Lung (tissue), 12 donors: ENCODE results near the gene CFAP43. TPM values are rescaled to one million over a fixed set of nuclear protein-coding genes. Genes with fewer than 3 reads are reported as not detected.

Experiments
- ATAC-seq: fragments of 200-7000 bp; cut with Tn5 transposase; one replicate; pipeline ENCODE4 v1.9.1; 2020; ENCODE audit warnings: moderate number of reproducible peaks; ENCODE audit not compliant: insufficient read depth, low FRiP score
- DNase-seq, 3 donors: peaks; one replicate each; pipeline ENCODE4 v3.0.0-alpha.2; 2013 to 2017
- H3K27ac ChIP-seq, 2 donors: one replicate each; pipeline ENCODE4 v1.5.1; 2013; ENCODE audit warnings: mild to moderate bottlenecking in 2 of 2, moderate library complexity in 2 of 2, control low read depth in 1 of 2, inconsistent platforms in 1 of 2, low read depth in 1 of 2, low read length in 1 of 2
- H3K27me3 ChIP-seq, 3 donors: one replicate each; pipeline ENCODE4 v1.5.1; 2013; ENCODE audit warnings: low read length in 2 of 3; ENCODE audit not compliant: control insufficient read depth in 3 of 3, insufficient read depth in 3 of 3
- H3K36me3 ChIP-seq, 4 donors: one replicate each; pipeline ENCODE4 v1.5.1; 2013; ENCODE audit warnings: low read length in 4 of 4, mild to moderate bottlenecking in 1 of 4, moderate library complexity in 1 of 4; ENCODE audit not compliant: control insufficient read depth in 4 of 4, insufficient read depth in 4 of 4
- H3K4me1 ChIP-seq, 5 donors: one replicate each; pipeline ENCODE4 v1.5.1; 2013; ENCODE audit warnings: low read length in 5 of 5, mild to moderate bottlenecking in 2 of 5, moderate library complexity in 1 of 5; ENCODE audit not compliant: control insufficient read depth in 5 of 5, insufficient read depth in 5 of 5
- H3K4me3 ChIP-seq: one replicate; pipeline ENCODE4 v1.5.1; 2013; ENCODE audit warnings: mild to moderate bottlenecking, control low read depth, moderate library complexity
- H3K9ac ChIP-seq, 2 donors: one replicate each; pipeline ENCODE4 v1.5.1; 2013; ENCODE audit warnings: low read length in 2 of 2, control low read depth in 1 of 2; ENCODE audit not compliant: insufficient read depth in 1 of 2
- H3K9me3 ChIP-seq, 4 donors: one replicate each; pipeline ENCODE4 v1.5.1; 2013; ENCODE audit warnings: low read length in 3 of 4, mild to moderate bottlenecking in 1 of 4, moderate library complexity in 1 of 4; ENCODE audit not compliant: control insufficient read depth in 4 of 4, insufficient read depth in 3 of 4
- WGBS, 2 donors: extraction: QIAGEN DNeasy Blood & Tissue Kit; methylation state at CpG; one replicate each; pipeline ENCODE4 v1.1.7; 2013; 5-methylcytosine and 5-hydroxymethylcytosine counted together
- polyA plus RNA-seq, 2 donors: library from polyadenylated mRNA; stranded (reverse); fragments of 200-250 nt; gene quantifications; one replicate each; pipeline ENCODE4 v1.2.1, GENCODE V29; 2013
- total RNA-seq, 2 donors: library from RNA; depleted of rRNA in 1 of 2; stranded (reverse); fragments of >200 nt in 1 of 2; gene quantifications; one replicate each; pipeline ENCODE4 v1.2.1, GENCODE V29; 2014 to 2021
- TF ChIP-seq, protein P1 (sequence below): IDR thresholded peaks from 2 replicates; pipeline ENCODE4 v1.5.1; 2012; ENCODE audit warnings: mild to moderate bottlenecking; ENCODE audit errors: control extremely low read depth, extremely low read depth
- donor health status: control.
- donor health status: control.
- donor health status: Bipolar disorder and iron deficiency.
- donor health status: healthy.
- donor health status: DM: yes; HTN: yes; CAD: no.

The CFAP43 gene
- total and polyA plus RNA-seq, 4 donors, result 8.4 to 71.6 (median 20.1) TPM

DNA sequence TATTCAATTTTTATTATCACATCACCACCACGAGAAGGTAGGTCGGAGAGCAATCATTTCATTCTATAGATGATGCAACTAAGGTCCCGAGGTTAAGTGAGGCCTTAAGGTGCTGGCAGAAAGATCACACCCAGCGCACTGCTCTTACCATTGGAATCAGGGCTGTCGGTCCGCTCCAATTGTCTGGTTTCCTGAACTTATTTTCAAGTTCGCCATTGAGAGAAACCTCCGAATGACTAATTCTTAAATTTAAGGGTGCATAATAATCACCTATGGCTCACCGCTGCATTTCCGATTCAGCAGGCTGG is 36.2 kb upstream of the CFAP43 start:
- peaks cover 0 to 13% (median 4%) of the 10 kb centered on the region in 5 donors for H3K4me1 ChIP-seq
- H3K9ac ChIP-seq, result no peak overlapping the region
- ATAC-seq (no peak), DNase-seq (no peak)
- peak overlapping the region; percentile 85 to 96 for H3K27ac ChIP-seq
- no peaks in the 10 kb centered on the region for H3K9me3 ChIP-seq
- 8 to 11% methylated on average over 10 of the region's 10 CpGs for WGBS, 2 donors
- TF ChIP-seq, protein P1, sequence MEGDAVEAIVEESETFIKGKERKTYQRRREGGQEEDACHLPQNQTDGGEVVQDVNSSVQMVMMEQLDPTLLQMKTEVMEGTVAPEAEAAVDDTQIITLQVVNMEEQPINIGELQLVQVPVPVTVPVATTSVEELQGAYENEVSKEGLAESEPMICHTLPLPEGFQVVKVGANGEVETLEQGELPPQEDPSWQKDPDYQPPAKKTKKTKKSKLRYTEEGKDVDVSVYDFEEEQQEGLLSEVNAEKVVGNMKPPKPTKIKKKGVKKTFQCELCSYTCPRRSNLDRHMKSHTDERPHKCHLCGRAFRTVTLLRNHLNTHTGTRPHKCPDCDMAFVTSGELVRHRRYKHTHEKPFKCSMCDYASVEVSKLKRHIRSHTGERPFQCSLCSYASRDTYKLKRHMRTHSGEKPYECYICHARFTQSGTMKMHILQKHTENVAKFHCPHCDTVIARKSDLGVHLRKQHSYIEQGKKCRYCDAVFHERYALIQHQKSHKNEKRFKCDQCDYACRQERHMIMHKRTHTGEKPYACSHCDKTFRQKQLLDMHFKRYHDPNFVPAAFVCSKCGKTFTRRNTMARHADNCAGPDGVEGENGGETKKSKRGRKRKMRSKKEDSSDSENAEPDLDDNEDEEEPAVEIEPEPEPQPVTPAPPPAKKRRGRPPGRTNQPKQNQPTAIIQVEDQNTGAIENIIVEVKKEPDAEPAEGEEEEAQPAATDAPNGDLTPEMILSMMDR, result no peak
- peaks cover 0 to 25% (median 16%) of the 10 kb centered on the region in 4 donors for H3K36me3 ChIP-seq
- H3K4me3 ChIP-seq, result peak overlapping the region; percentile 88
- H3K27me3 ChIP-seq, result no peaks in the 10 kb centered on the region

DNA sequence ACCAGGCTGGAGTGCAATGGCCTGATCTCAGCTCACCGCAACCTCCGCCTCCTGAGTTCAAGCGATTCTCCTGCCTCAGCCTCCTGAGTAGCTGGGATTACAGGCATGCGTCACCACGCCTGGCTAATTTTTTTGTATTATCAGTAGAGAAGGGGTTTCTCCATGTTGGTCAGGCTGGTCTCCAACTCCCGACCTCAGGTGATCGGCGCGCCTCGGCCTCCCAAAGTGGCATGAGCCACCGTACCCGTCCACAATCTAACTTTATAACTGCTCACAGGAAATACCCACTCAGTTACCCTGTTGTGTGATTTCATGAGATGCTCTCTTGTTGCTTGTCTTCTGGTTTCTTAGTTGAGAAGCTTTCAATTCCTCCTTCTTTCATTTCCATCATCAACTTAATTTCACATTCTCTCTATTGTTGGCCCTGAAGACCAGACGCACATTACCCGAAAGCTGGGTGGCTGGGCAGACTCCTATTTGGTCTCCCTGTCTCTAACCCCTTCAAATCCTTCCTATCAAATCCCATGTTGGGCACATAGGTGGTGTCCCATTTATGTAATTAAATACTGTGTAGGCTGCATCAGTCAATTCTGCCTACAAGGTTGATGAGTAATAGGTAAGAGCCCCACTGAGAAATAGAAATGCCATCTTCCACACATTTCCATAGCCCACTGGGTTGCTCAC is 35.7 kb upstream of the CFAP43 start:
- TF ChIP-seq, protein P1, result no peak
- peaks cover 0 to 13% (median 4%) of the 10 kb centered on the region in 5 donors for H3K4me1 ChIP-seq
- no peak overlapping the region for H3K9ac ChIP-seq
- H3K4me3 ChIP-seq, result peak overlapping the region; percentile 88
- DNase-seq (no peak), ATAC-seq (no peak)
- WGBS, 2 donors, result 90% methylated on average over 14 of the region's 14 CpGs
- no peaks in the 10 kb centered on the region for H3K27me3 ChIP-seq
- H3K36me3 ChIP-seq, result peaks cover 0 to 25% (median 19%) of the 10 kb centered on the region in 4 donors
- H3K27ac ChIP-seq, result peak overlapping the region in 1 of 2 donors; percentile 35
- H3K9me3 ChIP-seq, result no peaks in the 10 kb centered on the region

DNA sequence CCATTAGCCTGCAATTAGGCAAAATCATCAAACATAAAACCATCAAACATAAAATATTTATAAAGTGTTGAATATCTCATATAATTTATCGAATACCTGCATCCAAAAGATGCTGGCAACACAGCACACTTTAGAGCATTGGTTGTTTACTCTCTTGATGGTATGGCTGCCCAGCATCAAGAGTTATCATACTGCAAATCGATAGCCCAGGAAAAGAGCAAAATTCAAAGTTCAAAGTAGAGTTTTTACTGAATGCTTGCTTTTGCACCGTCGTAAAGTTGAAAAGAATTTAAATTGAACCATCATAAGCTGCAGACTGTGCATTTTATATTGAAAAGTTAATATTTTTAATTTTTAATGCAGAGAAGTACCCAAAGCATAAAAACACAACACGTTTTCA is 32.6 kb upstream of the CFAP43 start:
- TF ChIP-seq, protein P1, result no peak
- H3K27ac ChIP-seq, result no peak overlapping the region
- DNase-seq (no peak), ATAC-seq (no peak)
- WGBS, 2 donors, result 95 to 98% methylated on average over 5 of the region's 5 CpGs
- peaks cover 0 to 20% (median 4%) of the 10 kb centered on the region in 5 donors for H3K4me1 ChIP-seq
- no peak overlapping the region for H3K4me3 ChIP-seq
- peaks cover 16 to 46% (median 30%) of the 10 kb centered on the region in 4 donors for H3K36me3 ChIP-seq
- no peaks in the 10 kb centered on the region for H3K27me3 ChIP-seq
- H3K9me3 ChIP-seq, result no peaks in the 10 kb centered on the region
- H3K9ac ChIP-seq, result no peak overlapping the region
